Neural cell (in vitro differentiated cells): ENCODE data around the gene CLUH.

Source experiments
- CTCF ChIP-seq: fragments of 450-650 bp; IDR thresholded peaks from 2 replicates; pipeline ENCODE4 v1.5.1; 2014; ENCODE audit warnings: antibody characterized with exemption, mild to moderate bottlenecking, moderate library complexity; ENCODE audit not compliant: poor library complexity, severe bottlenecking
- EP300 ChIP-seq: fragments of 450-650 bp; conservative IDR thresholded peaks from 2 replicates; pipeline ENCODE4 v1.6.1; 2014; ENCODE audit warnings: antibody characterized with exemption, mild to moderate bottlenecking, moderate library complexity; ENCODE audit not compliant: poor library complexity, severe bottlenecking
- EZH2 ChIP-seq: fragments of 200-600, 300-800 bp; shearing (Covaris generic), sonication (generic); IDR thresholded peaks from 2 replicates; pipeline ENCODE4 v1.6.1; 2014; ENCODE audit warnings: antibody characterized with exemption, low read length, borderline replicate concordance, mild to moderate bottlenecking; ENCODE audit not compliant: insufficient read depth, poor library complexity, severe bottlenecking
- MXI1 ChIP-seq: fragments of 450-650 bp; conservative IDR thresholded peaks from 2 replicates; pipeline ENCODE4 v1.6.1; 2014; ENCODE audit warnings: antibody characterized with exemption, mild to moderate bottlenecking; ENCODE audit not compliant: poor library complexity, severe bottlenecking
- POLR2AphosphoS5 ChIP-seq: IDR thresholded peaks from 2 replicates; pipeline ENCODE4 v1.6.1; 2012
- RAD21 ChIP-seq: fragments of 450-650 bp; conservative IDR thresholded peaks from 2 replicates; pipeline ENCODE4 v1.6.1; 2014; ENCODE audit warnings: antibody characterized with exemption, mild to moderate bottlenecking, moderate library complexity
- SMC3 ChIP-seq: fragments of 450-650 bp; conservative IDR thresholded peaks from 2 replicates; pipeline ENCODE4 v1.6.1; 2014; ENCODE audit warnings: antibody characterized with exemption, mild to moderate bottlenecking, moderate library complexity; ENCODE audit not compliant: poor library complexity
- TAF1 ChIP-seq: IDR thresholded peaks from 2 replicates; pipeline ENCODE4 v1.6.1; 2012; ENCODE audit warnings: low read depth

GRCh38 chr17:2755891-2756724 is 44.5 kb upstream of the CLUH start:
- TF ChIP-seq CTCF = no peak
- no peak for TF ChIP-seq POLR2AphosphoS5
- no peak for TF ChIP-seq TAF1
- no peak for TF ChIP-seq MXI1
- TF ChIP-seq RAD21 = no peak
- no peak for TF ChIP-seq SMC3
- TF ChIP-seq EZH2 = no peak
- TF ChIP-seq EP300 = no peak
